SU-DHL-6 (cell line): Measurements from ENCODE around the gene ADAM21.
"Not testable (repeated sequence)": the region's sequence is repeated elsewhere in the genome, so short reads cannot be mapped to it uniquely, and the experiment has no call there.

ENCODE experiments used
- H2AFZ ChIP-seq: fragments of 200-600 bp; sonication (generic); 2 replicates; pipeline ENCODE4 v1.6.1; 2014; ENCODE audit warnings: low read depth, mild to moderate bottlenecking, moderate library complexity, mixed read lengths, antibody characterized with exemption, low read length; ENCODE audit not compliant: severe bottlenecking
- H3F3A ChIP-seq: fragments of 200-600 bp; shearing (Covaris generic); 2 replicates; pipeline ENCODE4 v1.6.0; 2016; ENCODE audit warnings: antibody characterized with exemption, mild to moderate bottlenecking; ENCODE audit not compliant: insufficient read depth
- H3K27ac ChIP-seq: fragments of 200-600 bp; sonication (generic); 2 replicates; pipeline ENCODE4 v1.5.1; 2016; ENCODE audit warnings: low read depth, mild to moderate bottlenecking, low read length, moderate library complexity, mixed read lengths
- H3K27me3 ChIP-seq: fragments of 200-600 bp; sonication (generic), shearing (Covaris generic); 2 replicates; pipeline ENCODE4 v1.6.0; 2014; ENCODE audit warnings: mild to moderate bottlenecking, low read length
- H3K36me3 ChIP-seq: fragments of 200-600 bp; sonication (generic); 2 replicates; pipeline ENCODE4 v1.6.1; 2014; ENCODE audit warnings: mild to moderate bottlenecking, low read length, mixed read lengths
- H3K4me2 ChIP-seq: fragments of 300-600, 200-600 bp; shearing (Covaris generic), sonication (generic); 2 replicates; pipeline ENCODE4 v1.6.0; 2014; ENCODE audit warnings: low read length, low read depth, mild to moderate bottlenecking; ENCODE audit not compliant: poor library complexity, severe bottlenecking
- H3K4me3 ChIP-seq: fragments of 200-600 bp; sonication (generic); 2 replicates; pipeline ENCODE4 v1.5.1; 2014; ENCODE audit warnings: antibody characterized with exemption, low read length, mild to moderate bottlenecking, mixed read lengths; ENCODE audit not compliant: insufficient read depth, poor library complexity, severe bottlenecking
- H3K79me2 ChIP-seq: fragments of 200-600 bp; sonication (generic); 2 replicates; pipeline ENCODE4 v1.6.1; 2014; ENCODE audit warnings: mild to moderate bottlenecking, low read length, moderate library complexity; ENCODE audit not compliant: insufficient read depth
- H3K9ac ChIP-seq: fragments of 200-600 bp; sonication (generic); 2 replicates; pipeline ENCODE4 v1.7.0; 2014; ENCODE audit warnings: mild to moderate bottlenecking, low read length
- H3K9me2 ChIP-seq: fragments of 200-600 bp; sonication (generic); replicated peaks from 2 replicates; pipeline ENCODE4 v1.6.1; 2014; ENCODE audit warnings: low read length; ENCODE audit not compliant: insufficient read depth
- H3K9me3 ChIP-seq: fragments of 200-600 bp; sonication (generic); 2 replicates; pipeline ENCODE4 v1.6.1; 2014; ENCODE audit warnings: low read length, mixed read lengths; ENCODE audit not compliant: insufficient read depth
- H4K20me1 ChIP-seq: fragments of 200-600 bp; sonication (generic); 2 replicates; pipeline ENCODE4 v1.6.1; 2014; ENCODE audit warnings: low read depth, mild to moderate bottlenecking, antibody characterized with exemption, low read length, moderate library complexity, mixed read lengths
- CTCF ChIP-seq: fragments of 200-600 bp; sonication (generic); IDR thresholded peaks from one replicate; pipeline ENCODE4 v1.5.1; 2017; ENCODE audit warnings: antibody characterized with exemption, mild to moderate bottlenecking, low read length, moderate library complexity; ENCODE audit not compliant: insufficient read depth, poor library complexity, severe bottlenecking
- EZH2phosphoT487 ChIP-seq: fragments of 200-600 bp; sonication (generic), shearing (Covaris generic); conservative IDR thresholded peaks from 2 replicates; pipeline ENCODE4 v1.6.1; 2018; ENCODE audit warnings: mild to moderate bottlenecking, antibody characterized with exemption, low read length, moderate library complexity, mixed read lengths

The ADAM21 gene

GRCh38 chr14:70422538-70422937 lies 29.4 kb upstream of the ADAM21 start:
- Histone ChIP-seq H3K27me3 (no peaks in the 10 kb centered on the region), H3K9ac (no peak overlapping the region), H3K4me2 (no peak overlapping the region), H3K27ac (no peak overlapping the region), H4K20me1 (no peaks in the 10 kb centered on the region), H3K4me3 (no peak overlapping the region), H3K79me2 (no peaks in the 10 kb centered on the region), H3K9me2 (no peaks in the 10 kb centered on the region), H3K36me3 (no peaks in the 10 kb centered on the region), H3K9me3 (no peaks in the 10 kb centered on the region), H3F3A (no peaks in the 10 kb centered on the region), H2AFZ (no peak overlapping the region)
- TF ChIP-seq CTCF (no peak), EZH2phosphoT487 (no peak)

- Histone ChIP-seq H2AFZ (no peak overlapping the region), H4K20me1 (no peaks in the 10 kb centered on the region), H3K36me3 (no peaks in the 10 kb centered on the region), H3K4me3 (no peak overlapping the region), H3K27me3 (no peaks in the 10 kb centered on the region), H3K9ac (no peak overlapping the region), H3K4me2 (no peak overlapping the region), H3K27ac (no peak overlapping the region), H3K9me3 (no peaks in the 10 kb centered on the region), H3K9me2 (no peaks in the 10 kb centered on the region), H3K79me2 (no peaks in the 10 kb centered on the region), H3F3A (no peaks in the 10 kb centered on the region)
- TF ChIP-seq EZH2phosphoT487 (no peak), CTCF (no peak)
Observed at GRCh38 chr14:70425354-70425753, 26.6 kb upstream of the ADAM21 start.

DNA sequence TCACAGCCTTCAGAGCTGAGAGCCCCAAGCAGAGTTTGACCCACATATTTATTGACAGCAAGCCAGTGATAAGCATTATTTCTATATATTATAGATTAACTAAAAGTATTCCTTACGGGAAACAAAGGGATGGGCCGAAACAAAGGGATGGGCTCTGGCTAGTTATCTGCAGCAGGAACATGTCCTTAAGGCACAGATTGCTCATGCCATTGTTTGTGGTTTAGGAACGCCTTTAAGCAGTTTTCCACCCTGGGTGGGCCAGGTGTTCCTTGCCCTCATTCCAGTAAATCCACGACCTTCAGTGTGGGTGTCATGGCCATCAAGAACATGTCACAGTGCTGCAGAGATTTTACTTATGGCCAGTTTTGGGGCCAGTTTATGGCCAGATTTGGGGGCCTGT lies 25.4 kb upstream of the ADAM21 start:
- not testable (repeated sequence) for H4K20me1 ChIP-seq, H3F3A ChIP-seq, H2AFZ ChIP-seq, H3K4me2 ChIP-seq, H3K9ac ChIP-seq, H3K27me3 ChIP-seq, H3K27ac ChIP-seq, H3K79me2 ChIP-seq, H3K9me3 ChIP-seq, H3K9me2 ChIP-seq, H3K4me3 ChIP-seq, H3K36me3 ChIP-seq

DNA sequence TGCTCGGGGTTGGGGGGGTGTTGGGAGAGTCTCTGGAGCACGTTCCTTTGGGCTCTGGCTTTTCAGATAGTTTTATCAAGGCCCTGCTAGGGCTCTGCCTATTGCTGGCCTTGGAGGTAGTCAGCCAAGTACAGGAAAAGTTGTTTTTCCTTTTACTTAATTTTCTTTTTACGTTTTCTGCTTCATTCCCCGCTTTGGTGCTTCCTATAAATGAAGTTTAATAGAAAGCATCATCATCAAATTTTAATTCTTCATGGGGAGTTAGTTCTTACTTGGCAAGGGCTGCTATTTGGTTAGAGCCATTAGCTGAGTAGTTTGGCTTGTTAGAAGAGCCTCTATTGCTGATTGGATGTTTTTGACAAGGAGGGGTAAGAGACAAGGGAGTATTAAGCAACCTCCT lies 15.1 kb upstream of the ADAM21 start:
- no peak overlapping the region for H3K4me3 ChIP-seq
- H3K9ac ChIP-seq, result no peak overlapping the region
- no peaks in the 10 kb centered on the region; the same call in 1 of the 2 replicates for H3K27me3 ChIP-seq
- no peak overlapping the region for H3K4me2 ChIP-seq
- H3K9me2 ChIP-seq, result no peaks in the 10 kb centered on the region
- H3K79me2 ChIP-seq, result no peaks in the 10 kb centered on the region
- no peak for TF ChIP-seq CTCF
- no peak for TF ChIP-seq EZH2phosphoT487
- no peaks in the 10 kb centered on the region for H4K20me1 ChIP-seq
- H3K9me3 ChIP-seq, result peaks cover 29% of the 10 kb centered on the region
- H2AFZ ChIP-seq, result no peak overlapping the region
- H3F3A ChIP-seq, result no peaks in the 10 kb centered on the region
- no peaks in the 10 kb centered on the region for H3K36me3 ChIP-seq
- H3K27ac ChIP-seq, result no peak overlapping the region
